ENCODE results near the gene PCDHB15. TPM values are rescaled to one million over a fixed set of nuclear protein-coding genes. Genes with fewer than 3 reads are reported as not detected.
"Not testable (repeated sequence)": the region's sequence is repeated elsewhere in the genome, so short reads cannot be mapped to it uniquely, and the experiment has no call there.

Gene PCDHB15
- under 1 TPM in 1 of 2 donors, not detected in 1; 0.10 TPM for total RNA-seq
- 0 reads per million in 2 donors for total RNA-seq

GRCh38 chr5:141245250-141245717 lies at the start of gene PCDHB15:
Gene PCDHB15, plus strand, starts transcription at chr5:141245395. Its CDS starts 184 bp downstream, at chr5:141245579.
- DNase-seq (no peak), ATAC-seq (no peak)
- Mint-ChIP-seq H3K27ac (no peak within 1 kb of the TSS), H3K27me3 (peaks cover 9% of the 10 kb centered on the region), H3K36me3 (ENCODE audit: low read depth) (no peaks in the 10 kb centered on the region), H3K4me3 (peak within 1 kb of the TSS; percentile 33), H3K4me1 (no peaks in the 10 kb centered on the region)
- H3K9me3 ChIP-seq (ENCODE audit: control insufficient read depth, low read length, poor library complexity, severe bottlenecking) = peaks cover 24% of the 10 kb centered on the region

GRCh38 chr5:141196363-141196762 lies 48.8 kb upstream of the PCDHB15 start:
- Mint-ChIP-seq H3K27ac (no peak overlapping the region), H3K4me3 (no peak overlapping the region), H3K4me1 (no peaks in the 10 kb centered on the region), H3K36me3 (ENCODE audit: low read depth) (no peaks in the 10 kb centered on the region), H3K27me3 (peaks cover 27% of the 10 kb centered on the region)
- DNase-seq (no peak), ATAC-seq (no peak)
- H3K9me3 ChIP-seq (ENCODE audit: control insufficient read depth, low read length, poor library complexity, severe bottlenecking) = no peaks in the 10 kb centered on the region

- H3K9me3 ChIP-seq (ENCODE audit: control insufficient read depth, low read length, poor library complexity, severe bottlenecking) = no peaks in the 10 kb centered on the region
- no peaks in the 10 kb centered on the region for H3K4me1 Mint-ChIP-seq
- no peaks in the 10 kb centered on the region for H3K36me3 Mint-ChIP-seq (ENCODE audit: low read depth)
- H3K27ac Mint-ChIP-seq = no peak within 1 kb of the TSS
- DNase-seq = no peak
- ATAC-seq = no peak
- peaks cover 19% of the 10 kb centered on the region for H3K27me3 Mint-ChIP-seq
- no peak within 1 kb of the TSS for H3K4me3 Mint-ChIP-seq
Observed at GRCh38 chr5:141199359-141200235, 45.6 kb upstream of the PCDHB15 start, which contains the start of gene PCDHB11. Gene PCDHB11, plus strand, starts transcription at chr5:141199627. Its CDS starts 148 bp downstream, at chr5:141199775.

- H3K36me3 Mint-ChIP-seq (ENCODE audit: low read depth); H3K4me1 Mint-ChIP-seq; H3K9me3 ChIP-seq (ENCODE audit: control insufficient read depth, low read length, poor library complexity, severe bottlenecking); ATAC-seq; H3K27ac Mint-ChIP-seq; H3K4me3 Mint-ChIP-seq; DNase-seq: not testable (repeated sequence)
- H3K27me3 Mint-ChIP-seq = peaks cover 19% of the 10 kb centered on the region
Observed at GRCh38 chr5:141201126-141201525, 44.1 kb upstream of the PCDHB15 start.

DNA sequence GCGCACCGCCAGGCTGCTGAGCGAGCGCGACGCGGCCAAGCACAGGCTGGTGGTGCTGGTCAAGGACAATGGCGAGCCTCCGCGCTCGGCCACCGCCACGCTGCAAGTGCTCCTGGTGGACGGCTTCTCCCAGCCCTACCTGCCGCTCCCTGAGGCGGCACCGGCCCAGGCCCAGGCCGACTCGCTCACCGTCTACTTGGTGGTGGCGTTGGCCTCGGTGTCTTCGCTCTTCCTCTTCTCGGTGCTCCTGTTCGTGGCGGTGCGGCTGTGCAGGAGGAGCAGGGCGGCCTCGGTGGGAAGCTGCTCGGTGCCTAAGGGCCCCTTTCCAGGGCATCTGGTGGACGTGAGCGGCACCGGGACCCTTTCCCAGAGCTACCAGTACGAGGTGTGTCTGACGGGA lies 43.5 kb upstream of the PCDHB15 start:
- not testable (repeated sequence) for H3K9me3 ChIP-seq (ENCODE audit: control insufficient read depth, low read length, poor library complexity, severe bottlenecking); H3K27ac Mint-ChIP-seq; H3K36me3 Mint-ChIP-seq (ENCODE audit: low read depth); H3K4me3 Mint-ChIP-seq; DNase-seq; ATAC-seq; H3K4me1 Mint-ChIP-seq
- peaks cover 23% of the 10 kb centered on the region for H3K27me3 Mint-ChIP-seq

DNA sequence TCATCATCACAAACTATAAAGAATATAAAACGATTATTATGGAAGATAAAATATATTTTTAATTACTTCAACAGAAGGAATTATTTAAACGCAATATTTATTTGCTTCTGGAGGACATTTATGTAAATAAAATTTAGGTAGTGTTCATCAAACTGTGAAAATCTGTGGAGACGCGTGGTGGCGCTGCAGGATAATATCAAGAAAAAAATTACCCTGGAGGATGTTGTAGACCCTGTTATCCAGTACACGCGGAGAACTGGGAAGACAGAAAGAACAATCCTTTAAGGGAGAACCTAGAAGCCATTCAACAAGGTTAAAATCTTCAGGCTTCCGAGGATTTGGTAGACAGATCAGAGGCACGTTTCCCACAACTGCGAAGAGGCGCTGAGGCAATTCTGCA lies 36.7 kb upstream of the PCDHB15 start, which contains the start of gene PCDHB12:
PCDHB12 (plus strand) TSS at position 242 of the 400 bp plus-strand sequence. CDS start 189 bp downstream, outside the sequence.
- DNase-seq (no peak), ATAC-seq (no peak)
- Mint-ChIP-seq H3K27me3 (peaks cover 59% of the 10 kb centered on the region), H3K36me3 (ENCODE audit: low read depth) (peaks cover 5% of the 10 kb centered on the region), H3K4me3 (no peak within 1 kb of the TSS), H3K4me1 (peaks cover 2% of the 10 kb centered on the region), H3K27ac (no peak within 1 kb of the TSS)
- no peaks in the 10 kb centered on the region for H3K9me3 ChIP-seq (ENCODE audit: control insufficient read depth, low read length, poor library complexity, severe bottlenecking)

GRCh38 chr5:141210281-141210680 lies 34.9 kb upstream of the PCDHB15 start:
- ATAC-seq, H3K4me3 Mint-ChIP-seq: not testable (repeated sequence)
- peaks cover 70% of the 10 kb centered on the region for H3K27me3 Mint-ChIP-seq

DNA sequence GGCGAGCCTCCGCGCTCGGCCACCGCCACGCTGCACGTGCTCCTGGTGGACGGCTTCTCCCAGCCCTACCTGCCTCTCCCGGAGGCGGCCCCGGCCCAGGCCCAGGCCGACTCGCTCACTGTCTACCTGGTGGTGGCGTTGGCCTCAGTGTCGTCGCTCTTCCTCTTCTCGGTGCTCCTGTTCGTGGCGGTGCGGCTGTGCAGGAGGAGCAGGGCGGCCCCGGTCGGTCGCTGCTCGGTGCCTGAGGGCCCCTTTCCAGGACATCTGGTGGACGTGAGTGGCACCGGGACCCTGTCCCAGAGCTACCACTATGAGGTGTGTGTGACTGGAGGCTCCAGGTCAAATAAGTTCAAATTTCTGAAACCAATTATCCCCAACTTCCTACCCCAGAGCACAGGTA lies 34.3 kb upstream of the PCDHB15 start:
- not testable (repeated sequence) for DNase-seq; H3K36me3 Mint-ChIP-seq (ENCODE audit: low read depth); H3K9me3 ChIP-seq (ENCODE audit: control insufficient read depth, low read length, poor library complexity, severe bottlenecking); H3K4me3 Mint-ChIP-seq; ATAC-seq; H3K4me1 Mint-ChIP-seq; H3K27ac Mint-ChIP-seq
- peaks cover 70% of the 10 kb centered on the region for H3K27me3 Mint-ChIP-seq

More at GRCh38 chr5:141210281-141210680, 34.9 kb upstream of the PCDHB15 start:
- H3K27ac Mint-ChIP-seq; H3K36me3 Mint-ChIP-seq (ENCODE audit: low read depth); H3K9me3 ChIP-seq (ENCODE audit: control insufficient read depth, low read length, poor library complexity, severe bottlenecking); H3K4me1 Mint-ChIP-seq; DNase-seq: not testable (repeated sequence)

GRCh38 chr5:141213656-141214339 lies 31.4 kb upstream of the PCDHB15 start, which contains the start of gene PCDHB13:
Gene PCDHB13, plus strand, starts transcription at chr5:141213919. Its CDS starts 205 bp downstream, at chr5:141214124.
- H3K4me1 Mint-ChIP-seq; H3K36me3 Mint-ChIP-seq (ENCODE audit: low read depth); H3K27ac Mint-ChIP-seq; DNase-seq; H3K4me3 Mint-ChIP-seq; H3K9me3 ChIP-seq (ENCODE audit: control insufficient read depth, low read length, poor library complexity, severe bottlenecking); ATAC-seq: not testable (repeated sequence)
- peaks cover 52% of the 10 kb centered on the region for H3K27me3 Mint-ChIP-seq

DNA sequence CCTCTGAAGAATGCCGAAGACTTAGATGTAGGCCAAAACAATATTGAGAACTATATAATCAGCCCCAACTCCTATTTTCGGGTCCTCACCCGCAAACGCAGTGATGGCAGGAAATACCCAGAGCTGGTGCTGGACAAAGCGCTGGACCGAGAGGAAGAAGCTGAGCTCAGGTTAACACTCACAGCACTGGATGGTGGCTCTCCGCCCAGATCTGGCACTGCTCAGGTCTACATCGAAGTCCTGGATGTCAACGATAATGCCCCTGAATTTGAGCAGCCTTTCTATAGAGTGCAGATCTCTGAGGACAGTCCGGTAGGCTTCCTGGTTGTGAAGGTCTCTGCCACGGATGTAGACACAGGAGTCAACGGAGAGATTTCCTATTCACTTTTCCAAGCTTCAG lies 30.6 kb upstream of the PCDHB15 start:
- H3K36me3 Mint-ChIP-seq (ENCODE audit: low read depth); H3K9me3 ChIP-seq (ENCODE audit: control insufficient read depth, low read length, poor library complexity, severe bottlenecking); H3K4me1 Mint-ChIP-seq; H3K27ac Mint-ChIP-seq; H3K4me3 Mint-ChIP-seq; DNase-seq; ATAC-seq: not testable (repeated sequence)
- peaks cover 45% of the 10 kb centered on the region for H3K27me3 Mint-ChIP-seq

- H3K27me3 Mint-ChIP-seq = peaks cover 39% of the 10 kb centered on the region
Observed at GRCh38 chr5:141215504-141215903, 29.7 kb upstream of the PCDHB15 start.

DNA sequence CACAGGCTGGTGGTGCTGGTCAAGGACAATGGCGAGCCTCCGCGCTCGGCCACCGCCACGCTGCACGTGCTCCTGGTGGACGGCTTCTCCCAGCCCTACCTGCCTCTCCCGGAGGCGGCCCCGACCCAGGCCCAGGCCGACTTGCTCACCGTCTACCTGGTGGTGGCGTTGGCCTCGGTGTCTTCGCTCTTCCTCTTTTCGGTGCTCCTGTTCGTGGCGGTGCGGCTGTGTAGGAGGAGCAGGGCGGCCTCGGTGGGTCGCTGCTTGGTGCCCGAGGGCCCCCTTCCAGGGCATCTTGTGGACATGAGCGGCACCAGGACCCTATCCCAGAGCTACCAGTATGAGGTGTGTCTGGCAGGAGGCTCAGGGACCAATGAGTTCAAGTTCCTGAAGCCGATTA lies 29.2 kb upstream of the PCDHB15 start:
- not testable (repeated sequence) for H3K4me1 Mint-ChIP-seq; H3K36me3 Mint-ChIP-seq (ENCODE audit: low read depth); ATAC-seq; H3K27ac Mint-ChIP-seq; H3K4me3 Mint-ChIP-seq; H3K9me3 ChIP-seq (ENCODE audit: control insufficient read depth, low read length, poor library complexity, severe bottlenecking); DNase-seq
- H3K27me3 Mint-ChIP-seq = peaks cover 41% of the 10 kb centered on the region

More at GRCh38 chr5:141215504-141215903, 29.7 kb upstream of the PCDHB15 start:
- H3K27ac Mint-ChIP-seq; H3K36me3 Mint-ChIP-seq (ENCODE audit: low read depth); ATAC-seq; H3K9me3 ChIP-seq (ENCODE audit: control insufficient read depth, low read length, poor library complexity, severe bottlenecking); H3K4me1 Mint-ChIP-seq; DNase-seq; H3K4me3 Mint-ChIP-seq: not testable (repeated sequence)

All from T-helper 17 cell (primary cell).